ENCODE results near the gene PWWP2B. TPM values are rescaled to one million over a fixed set of nuclear protein-coding genes. Genes with fewer than 3 reads are reported as not detected.

PWWP2B gene
- total RNA-seq, 1 experiment from 2014 or later: 12.2 TPM

DNA sequence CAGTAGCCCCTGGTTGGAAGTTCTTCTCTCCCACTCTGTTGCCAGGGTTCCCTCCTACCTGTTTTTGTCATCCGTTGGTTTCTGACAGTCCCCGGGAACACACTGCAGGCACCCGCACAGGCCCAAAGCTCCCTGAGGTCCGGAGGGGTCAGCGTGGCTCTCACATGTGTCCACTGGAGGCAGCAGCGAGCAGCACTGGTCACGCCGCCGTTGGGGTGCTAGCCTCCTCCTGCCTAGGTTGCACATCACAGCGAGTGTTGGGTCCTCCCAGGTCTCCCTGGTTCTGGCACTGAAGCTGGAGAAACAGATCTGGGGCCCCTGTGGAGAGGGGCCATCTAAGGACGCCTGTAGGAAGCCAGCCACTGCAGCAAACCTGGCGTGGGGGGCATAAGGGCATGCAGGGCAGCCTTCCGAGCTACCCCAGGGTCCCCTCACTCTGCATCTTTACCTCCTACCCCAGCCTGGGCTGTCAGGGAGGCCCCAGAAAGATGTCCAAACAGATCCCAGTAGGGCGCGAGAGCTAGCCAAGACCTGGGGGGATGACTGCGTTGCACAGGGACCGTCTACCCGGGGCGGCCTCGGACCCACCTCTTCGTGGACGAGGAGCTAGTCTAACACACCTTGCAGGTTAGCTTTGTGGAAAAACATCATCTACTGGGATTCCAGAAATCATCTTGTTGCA lies 36.1 kb upstream of the PWWP2B start:
- ChIA-PET CTCF (interaction anchor here (0.5 to 3.1 kb wide), 65 partner anchors 8 to 601 kb away, joined by 3 to 25 read pairs (median 5); partner anchors contain the start of genes PWWP2B and STK32C), POLR2A (interaction anchor here (0.6 kb wide), 1 partner anchor 97 kb away, joined by 3 read pairs; no protein-coding TSS in a partner anchor)
- no peaks in the 10 kb centered on the region for H3K4me1 Mint-ChIP-seq
- peaks cover 4% of the 10 kb centered on the region for H3K36me3 Mint-ChIP-seq
- ATAC-seq (peak; percentile 92), DNase-seq (ENCODE audit: low spot score) (peak; percentile 78)
- H3K9me3 Mint-ChIP-seq: peaks cover 7% of the 10 kb centered on the region
- no peak overlapping the region for H3K27ac Mint-ChIP-seq
- no peaks in the 10 kb centered on the region for H3K27me3 Mint-ChIP-seq (ENCODE audit: low read depth)
- no peak for TF ChIP-seq TCF7 (CRISPR knock-in tag; IDR thresholded peaks at IDR 0.05; ENCODE audit: low read depth)
- TF ChIP-seq CTCF (IDR thresholded peaks at IDR 0.05): peak; percentile 61; the same call in 1 of the 2 replicates
- H3K4me3 Mint-ChIP-seq: no peak overlapping the region

- TF ChIP-seq, protein P1, sequence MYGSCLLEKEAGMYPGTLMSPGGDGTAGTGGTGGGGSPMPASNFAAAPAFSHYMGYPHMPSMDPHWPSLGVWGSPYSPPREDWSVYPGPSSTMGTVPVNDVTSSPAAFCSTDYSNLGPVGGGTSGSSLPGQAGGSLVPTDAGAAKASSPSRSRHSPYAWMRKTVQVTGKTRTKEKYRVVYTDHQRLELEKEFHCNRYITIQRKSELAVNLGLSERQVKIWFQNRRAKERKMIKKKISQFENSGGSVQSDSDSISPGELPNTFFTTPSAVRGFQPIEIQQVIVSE (CRISPR knock-in tag; IDR thresholded peaks at IDR 0.05; ENCODE audit: borderline replicate concordance): no peak
- TF ChIP-seq NFYB (CRISPR knock-in tag; conservative IDR thresholded peaks at IDR 0.05; ENCODE audit: low read depth) (no peak), HMGA2 (CRISPR knock-in tag; IDR thresholded peaks at IDR 0.05) (no peak)
- TF ChIP-seq, protein P2, sequence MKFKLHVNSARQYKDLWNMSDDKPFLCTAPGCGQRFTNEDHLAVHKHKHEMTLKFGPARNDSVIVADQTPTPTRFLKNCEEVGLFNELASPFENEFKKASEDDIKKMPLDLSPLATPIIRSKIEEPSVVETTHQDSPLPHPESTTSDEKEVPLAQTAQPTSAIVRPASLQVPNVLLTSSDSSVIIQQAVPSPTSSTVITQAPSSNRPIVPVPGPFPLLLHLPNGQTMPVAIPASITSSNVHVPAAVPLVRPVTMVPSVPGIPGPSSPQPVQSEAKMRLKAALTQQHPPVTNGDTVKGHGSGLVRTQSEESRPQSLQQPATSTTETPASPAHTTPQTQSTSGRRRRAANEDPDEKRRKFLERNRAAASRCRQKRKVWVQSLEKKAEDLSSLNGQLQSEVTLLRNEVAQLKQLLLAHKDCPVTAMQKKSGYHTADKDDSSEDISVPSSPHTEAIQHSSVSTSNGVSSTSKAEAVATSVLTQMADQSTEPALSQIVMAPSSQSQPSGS (CRISPR knock-in tag; IDR thresholded peaks at IDR 0.05; ENCODE audit: borderline replicate concordance, low read depth): no peak
- TF ChIP-seq, protein P3, sequence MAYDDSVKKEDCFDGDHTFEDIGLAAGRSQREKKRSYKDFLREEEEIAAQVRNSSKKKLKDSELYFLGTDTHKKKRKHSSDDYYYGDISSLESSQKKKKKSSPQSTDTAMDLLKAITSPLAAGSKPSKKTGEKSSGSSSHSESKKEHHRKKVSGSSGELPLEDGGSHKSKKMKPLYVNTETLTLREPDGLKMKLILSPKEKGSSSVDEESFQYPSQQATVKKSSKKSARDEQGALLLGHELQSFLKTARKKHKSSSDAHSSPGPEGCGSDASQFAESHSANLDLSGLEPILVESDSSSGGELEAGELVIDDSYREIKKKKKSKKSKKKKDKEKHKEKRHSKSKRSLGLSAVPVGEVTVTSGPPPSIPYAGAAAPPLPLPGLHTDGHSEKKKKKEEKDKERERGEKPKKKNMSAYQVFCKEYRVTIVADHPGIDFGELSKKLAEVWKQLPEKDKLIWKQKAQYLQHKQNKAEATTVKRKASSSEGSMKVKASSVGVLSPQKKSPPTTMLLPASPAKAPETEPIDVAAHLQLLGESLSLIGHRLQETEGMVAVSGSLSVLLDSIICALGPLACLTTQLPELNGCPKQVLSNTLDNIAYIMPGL (CRISPR knock-in tag; IDR thresholded peaks at IDR 0.05): no peak
- TF ChIP-seq, protein P4, sequence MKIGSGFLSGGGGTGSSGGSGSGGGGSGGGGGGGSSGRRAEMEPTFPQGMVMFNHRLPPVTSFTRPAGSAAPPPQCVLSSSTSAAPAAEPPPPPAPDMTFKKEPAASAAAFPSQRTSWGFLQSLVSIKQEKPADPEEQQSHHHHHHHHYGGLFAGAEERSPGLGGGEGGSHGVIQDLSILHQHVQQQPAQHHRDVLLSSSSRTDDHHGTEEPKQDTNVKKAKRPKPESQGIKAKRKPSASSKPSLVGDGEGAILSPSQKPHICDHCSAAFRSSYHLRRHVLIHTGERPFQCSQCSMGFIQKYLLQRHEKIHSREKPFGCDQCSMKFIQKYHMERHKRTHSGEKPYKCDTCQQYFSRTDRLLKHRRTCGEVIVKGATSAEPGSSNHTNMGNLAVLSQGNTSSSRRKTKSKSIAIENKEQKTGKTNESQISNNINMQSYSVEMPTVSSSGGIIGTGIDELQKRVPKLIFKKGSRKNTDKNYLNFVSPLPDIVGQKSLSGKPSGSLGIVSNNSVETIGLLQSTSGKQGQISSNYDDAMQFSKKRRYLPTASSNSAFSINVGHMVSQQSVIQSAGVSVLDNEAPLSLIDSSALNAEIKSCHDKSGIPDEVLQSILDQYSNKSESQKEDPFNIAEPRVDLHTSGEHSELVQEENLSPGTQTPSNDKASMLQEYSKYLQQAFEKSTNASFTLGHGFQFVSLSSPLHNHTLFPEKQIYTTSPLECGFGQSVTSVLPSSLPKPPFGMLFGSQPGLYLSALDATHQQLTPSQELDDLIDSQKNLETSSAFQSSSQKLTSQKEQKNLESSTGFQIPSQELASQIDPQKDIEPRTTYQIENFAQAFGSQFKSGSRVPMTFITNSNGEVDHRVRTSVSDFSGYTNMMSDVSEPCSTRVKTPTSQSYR (CRISPR knock-in tag; IDR thresholded peaks at IDR 0.05): no peak
- POLR2A ChIA-PET: interaction anchor here (0.6 kb wide), 1 partner anchor 98 kb away, joined by 3 read pairs; no protein-coding TSS in a partner anchor
Measured at GRCh38 chr10:132361581-132362101, 35.4 kb upstream of the PWWP2B start.

DNA sequence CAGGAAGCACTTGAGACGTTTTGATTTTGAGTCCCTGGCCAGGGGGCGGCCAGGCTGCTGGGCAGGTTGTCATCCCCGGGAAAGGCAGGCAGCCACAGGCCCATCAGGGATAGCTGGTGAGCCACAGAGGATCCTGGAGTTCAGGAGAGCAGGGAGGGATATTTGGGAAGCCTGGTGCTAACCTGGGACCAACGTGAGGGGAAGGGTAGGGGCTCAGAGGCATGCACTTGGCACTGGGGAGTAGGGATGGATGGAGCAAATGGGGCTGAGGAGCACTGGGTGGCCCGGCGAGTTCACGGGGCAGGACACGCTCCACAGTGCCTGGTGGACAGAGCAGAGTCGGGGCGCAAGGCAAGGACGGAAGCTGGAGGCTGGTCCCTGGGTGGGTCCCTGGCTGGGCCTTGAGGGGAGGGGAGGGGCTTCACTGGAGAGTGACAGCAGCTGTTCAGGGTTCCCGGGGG lies 34.8 kb upstream of the PWWP2B start:
- Mint-ChIP-seq H3K27me3 (ENCODE audit: low read depth) (no peaks in the 10 kb centered on the region), H3K9me3 (peaks cover 7% of the 10 kb centered on the region), H3K4me3 (no peak overlapping the region), H3K27ac (no peak overlapping the region), H3K36me3 (peaks cover 4% of the 10 kb centered on the region), H3K4me1 (no peaks in the 10 kb centered on the region)
- ATAC-seq: no peak
- ChIA-PET POLR2A (no interaction called here), CTCF (interaction anchor here (0.6 to 3.1 kb wide), 5 partner anchors 7 to 25 kb away, joined by 3 to 25 read pairs (median 10); no protein-coding TSS in a partner anchor)
- DNase-seq (ENCODE audit: low spot score): no peak
- no peak for TF ChIP-seq STAT6 (CRISPR knock-in tag; conservative IDR thresholded peaks at IDR 0.05; ENCODE audit: low read depth)
- TF ChIP-seq AR (CRISPR knock-in tag; IDR thresholded peaks at IDR 0.05): no peak
- no peak for TF ChIP-seq OVOL2 (CRISPR knock-in tag; IDR thresholded peaks at IDR 0.05; ENCODE audit: borderline replicate concordance)
- no peak for TF ChIP-seq NR2C2 (CRISPR knock-in tag; IDR thresholded peaks at IDR 0.05)
- no peak for TF ChIP-seq ATF3 (CRISPR knock-in tag; conservative IDR thresholded peaks at IDR 0.05)
- TF ChIP-seq ZNF423 (CRISPR knock-in tag; IDR thresholded peaks at IDR 0.05): no peak

More at GRCh38 chr10:132361581-132362101, 35.4 kb upstream of the PWWP2B start:
- H3K27ac Mint-ChIP-seq: no peak overlapping the region
- peaks cover 4% of the 10 kb centered on the region for H3K36me3 Mint-ChIP-seq
- DNase-seq (ENCODE audit: low spot score): no peak
- peaks cover 7% of the 10 kb centered on the region for H3K9me3 Mint-ChIP-seq
- no peaks in the 10 kb centered on the region for H3K27me3 Mint-ChIP-seq (ENCODE audit: low read depth)
- no peak for ATAC-seq
- H3K4me1 Mint-ChIP-seq: no peaks in the 10 kb centered on the region
- CTCF ChIA-PET: interaction anchor here (0.6 to 3.1 kb wide), 40 partner anchors 8 to 265 kb away, joined by 3 to 25 read pairs (median 6); partner anchors contain the start of gene PWWP2B
- H3K4me3 Mint-ChIP-seq: no peak overlapping the region

Measured in WTC11 (cell line).